Ishikawa (cell line): ENCODE data around the gene MYO1B.
A peak's percentile ranks its signal among the peaks of the same experiment; 100 is the strongest.

ENCODE experiments used
- CEBPB ChIP-seq: IDR thresholded peaks from 2 replicates; pipeline ENCODE4 v1.6.1; 2012
- CREB1 ChIP-seq: IDR thresholded peaks from 2 replicates; pipeline ENCODE4 v1.6.1; 2012; ENCODE audit warnings: low read depth
- EGR1 ChIP-seq: IDR thresholded peaks from 2 replicates; pipeline ENCODE4 v1.6.1; 2012
- EP300 ChIP-seq: IDR thresholded peaks from 2 replicates; pipeline ENCODE4 v1.6.1; 2012; ENCODE audit warnings: borderline replicate concordance
- FOXM1 ChIP-seq: IDR thresholded peaks from 2 replicates; pipeline ENCODE4 v1.6.1; 2012; ENCODE audit warnings: low read depth, borderline replicate concordance
- NFIC ChIP-seq: IDR thresholded peaks from 2 replicates; pipeline ENCODE4 v1.6.1; 2012
- RAD21 ChIP-seq: IDR thresholded peaks from 2 replicates; pipeline ENCODE4 v1.6.1; 2012; ENCODE audit warnings: low read depth
- TAF1 ChIP-seq: IDR thresholded peaks from 2 replicates; pipeline ENCODE4 v1.6.1; 2012; ENCODE audit warnings: low read depth, mild to moderate bottlenecking
- TCF12 ChIP-seq: IDR thresholded peaks from 2 replicates; pipeline ENCODE4 v1.6.1; 2012; ENCODE audit warnings: low read depth
- TEAD4 ChIP-seq: IDR thresholded peaks from 2 replicates; pipeline ENCODE4 v1.6.1; 2012
- USF1 ChIP-seq: IDR thresholded peaks from 2 replicates; pipeline ENCODE4 v1.6.1; 2012
- YY1 ChIP-seq: IDR thresholded peaks from 2 replicates; pipeline ENCODE4 v1.6.1; 2012; ENCODE audit warnings: low read depth
- ZBTB7A ChIP-seq: IDR thresholded peaks from 2 replicates; pipeline ENCODE4 v1.6.1; 2012; ENCODE audit warnings: low read depth
- TF ChIP-seq, protein P1 (sequence below): IDR thresholded peaks from 2 replicates; pipeline ENCODE4 v1.6.1; 2012; ENCODE audit warnings: low read depth, mild to moderate bottlenecking
- TF ChIP-seq, protein P2 (sequence below): IDR thresholded peaks from 2 replicates; pipeline ENCODE4 v1.6.1; 2012

MYO1B gene

GRCh38 chr2:191228333-191228732 lies 16.9 kb upstream of the MYO1B start:
- TF ChIP-seq CEBPB, result no peak
- TF ChIP-seq FOXM1, result no peak
- TF ChIP-seq EP300, result no peak
- TF ChIP-seq TEAD4, result no peak
- no peak for TF ChIP-seq ZBTB7A
- TF ChIP-seq TCF12, result no peak
- TF ChIP-seq TAF1, result no peak
- no peak for TF ChIP-seq CREB1
- TF ChIP-seq EGR1, result no peak
- no peak for TF ChIP-seq USF1
- no peak for TF ChIP-seq NFIC
- TF ChIP-seq, protein P1, sequence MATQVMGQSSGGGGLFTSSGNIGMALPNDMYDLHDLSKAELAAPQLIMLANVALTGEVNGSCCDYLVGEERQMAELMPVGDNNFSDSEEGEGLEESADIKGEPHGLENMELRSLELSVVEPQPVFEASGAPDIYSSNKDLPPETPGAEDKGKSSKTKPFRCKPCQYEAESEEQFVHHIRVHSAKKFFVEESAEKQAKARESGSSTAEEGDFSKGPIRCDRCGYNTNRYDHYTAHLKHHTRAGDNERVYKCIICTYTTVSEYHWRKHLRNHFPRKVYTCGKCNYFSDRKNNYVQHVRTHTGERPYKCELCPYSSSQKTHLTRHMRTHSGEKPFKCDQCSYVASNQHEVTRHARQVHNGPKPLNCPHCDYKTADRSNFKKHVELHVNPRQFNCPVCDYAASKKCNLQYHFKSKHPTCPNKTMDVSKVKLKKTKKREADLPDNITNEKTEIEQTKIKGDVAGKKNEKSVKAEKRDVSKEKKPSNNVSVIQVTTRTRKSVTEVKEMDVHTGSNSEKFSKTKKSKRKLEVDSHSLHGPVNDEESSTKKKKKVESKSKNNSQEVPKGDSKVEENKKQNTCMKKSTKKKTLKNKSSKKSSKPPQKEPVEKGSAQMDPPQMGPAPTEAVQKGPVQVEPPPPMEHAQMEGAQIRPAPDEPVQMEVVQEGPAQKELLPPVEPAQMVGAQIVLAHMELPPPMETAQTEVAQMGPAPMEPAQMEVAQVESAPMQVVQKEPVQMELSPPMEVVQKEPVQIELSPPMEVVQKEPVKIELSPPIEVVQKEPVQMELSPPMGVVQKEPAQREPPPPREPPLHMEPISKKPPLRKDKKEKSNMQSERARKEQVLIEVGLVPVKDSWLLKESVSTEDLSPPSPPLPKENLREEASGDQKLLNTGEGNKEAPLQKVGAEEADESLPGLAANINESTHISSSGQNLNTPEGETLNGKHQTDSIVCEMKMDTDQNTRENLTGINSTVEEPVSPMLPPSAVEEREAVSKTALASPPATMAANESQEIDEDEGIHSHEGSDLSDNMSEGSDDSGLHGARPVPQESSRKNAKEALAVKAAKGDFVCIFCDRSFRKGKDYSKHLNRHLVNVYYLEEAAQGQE, result no peak
- no peak for TF ChIP-seq YY1
- TF ChIP-seq, protein P2, sequence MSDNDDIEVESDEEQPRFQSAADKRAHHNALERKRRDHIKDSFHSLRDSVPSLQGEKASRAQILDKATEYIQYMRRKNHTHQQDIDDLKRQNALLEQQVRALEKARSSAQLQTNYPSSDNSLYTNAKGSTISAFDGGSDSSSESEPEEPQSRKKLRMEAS, result no peak
- no peak for TF ChIP-seq RAD21

DNA sequence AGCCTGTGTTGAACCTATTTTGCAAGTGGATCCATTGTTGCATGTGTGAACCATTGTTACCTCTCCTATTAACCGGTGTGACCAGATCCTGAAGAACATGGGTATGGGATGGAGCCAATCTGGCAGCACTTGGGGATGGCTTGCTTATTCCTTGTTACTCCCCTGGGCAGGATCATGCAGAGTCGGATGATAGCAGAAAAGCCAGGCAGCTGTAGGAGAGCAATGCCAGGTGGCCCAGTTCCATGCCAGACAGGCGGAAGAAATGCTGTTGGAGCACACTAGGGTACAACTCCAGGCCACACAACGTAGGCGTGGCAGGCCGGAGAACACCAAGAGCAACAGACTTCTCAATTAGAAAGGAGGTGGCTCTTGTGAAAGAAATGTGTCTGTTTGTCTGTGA lies 16.3 kb upstream of the MYO1B start:
- no peak for TF ChIP-seq CREB1
- TF ChIP-seq YY1, result no peak
- TF ChIP-seq TAF1, result no peak
- no peak for TF ChIP-seq EP300
- TF ChIP-seq FOXM1, result no peak
- TF ChIP-seq RAD21, result no peak
- no peak for TF ChIP-seq TEAD4

GRCh38 chr2:191230174-191230573 lies 15.0 kb upstream of the MYO1B start:
- TF ChIP-seq EGR1 (no peak), CEBPB (no peak), YY1 (no peak), NFIC (no peak), TAF1 (no peak), TEAD4 (no peak), FOXM1 (no peak), CREB1 (no peak), ZBTB7A (no peak), RAD21 (no peak), USF1 (no peak), TCF12 (no peak), EP300 (no peak)
- TF ChIP-seq, protein P2, result no peak
- TF ChIP-seq, protein P1, result no peak

- no peak for TF ChIP-seq TEAD4
- no peak for TF ChIP-seq YY1
- no peak for TF ChIP-seq CREB1
- peak; percentile 47 for TF ChIP-seq RAD21
- TF ChIP-seq FOXM1, result no peak
Measured at GRCh38 chr2:191231995-191232394, 13.2 kb upstream of the MYO1B start.

DNA sequence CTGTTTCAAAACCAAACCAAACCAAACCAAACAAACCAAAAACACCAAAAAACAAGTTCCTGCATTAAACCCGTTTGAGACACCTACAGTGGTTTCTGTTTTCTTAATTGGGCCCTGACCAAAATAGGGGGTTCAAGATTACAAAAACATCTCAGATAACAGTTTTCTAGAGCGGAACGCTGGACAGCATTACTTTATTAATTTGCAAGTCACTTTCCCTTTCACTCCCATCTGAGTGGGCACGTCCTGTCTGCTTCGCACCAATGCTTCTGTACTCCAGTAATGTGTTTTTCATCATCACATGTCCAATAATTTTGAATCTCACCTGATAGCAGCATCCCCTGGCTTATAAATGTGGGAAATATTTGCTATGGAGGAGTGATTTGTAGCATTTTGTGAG lies 11.7 kb upstream of the MYO1B start:
- no peak for TF ChIP-seq NFIC
- no peak for TF ChIP-seq EGR1
- TF ChIP-seq EP300, result no peak
- TF ChIP-seq ZBTB7A, result no peak
- no peak for TF ChIP-seq CREB1
- no peak for TF ChIP-seq FOXM1
- TF ChIP-seq, protein P1, result no peak
- no peak for TF ChIP-seq TEAD4
- TF ChIP-seq TAF1, result no peak
- no peak for TF ChIP-seq USF1
- no peak for TF ChIP-seq RAD21
- TF ChIP-seq TCF12, result no peak
- no peak for TF ChIP-seq CEBPB
- TF ChIP-seq YY1, result no peak
